Astrocyte (in vitro differentiated cells and primary cell): Measurements from ENCODE around the gene FAF1. TPM values are rescaled to one million over a fixed set of nuclear protein-coding genes. Genes with fewer than 3 reads are reported as not detected.
"Not testable (repeated sequence)": the region's sequence is repeated elsewhere in the genome, so short reads cannot be mapped to it uniquely, and the experiment has no call there.

Experiments
- DNase-seq: peaks from one replicate; pipeline ENCODE4 v3.0.0-alpha.2; 2010; ENCODE audit warnings: low read depth
- FAIRE-seq: peaks from 2 replicates; lab custom pipeline; 2011; peaks lifted over from hg19 to GRCh38; lab: Jason Lieb, UNC
- H2AFZ ChIP-seq: 2 replicates; pipeline ENCODE4 v1.6.0; 2012; ENCODE audit warnings: low read depth, low read length, inconsistent platforms
- H3K27ac ChIP-seq: 2 replicates; pipeline ENCODE4 v1.5.1; 2011; ENCODE audit warnings: low read depth, low read length, inconsistent platforms
- H3K27me3 ChIP-seq: 2 replicates; pipeline ENCODE4 v1.6.0; 2011; ENCODE audit warnings: low read length, inconsistent platforms; ENCODE audit not compliant: insufficient read depth
- H3K36me3 ChIP-seq: 2 replicates; pipeline ENCODE4 v1.5.1; 2011; ENCODE audit warnings: low read length, inconsistent platforms; ENCODE audit not compliant: insufficient read depth
- H3K4me1 ChIP-seq: 2 replicates; pipeline ENCODE4 v1.5.1; 2011; ENCODE audit warnings: low read length, inconsistent platforms; ENCODE audit not compliant: insufficient read depth
- H3K4me2 ChIP-seq: 2 replicates; pipeline ENCODE4 v1.6.0; 2012; ENCODE audit warnings: low read length, inconsistent platforms
- H3K4me3 ChIP-seq: 2 replicates; pipeline ENCODE4 v1.5.1; 2011; ENCODE audit warnings: low read depth, mild to moderate bottlenecking, low read length, inconsistent platforms; ENCODE audit not compliant: insufficient read depth
- H3K79me2 ChIP-seq: 2 replicates; pipeline ENCODE4 v1.6.0; 2012; ENCODE audit warnings: mild to moderate bottlenecking, low read length, inconsistent platforms; ENCODE audit not compliant: insufficient read depth
- H3K9ac ChIP-seq: 2 replicates; pipeline ENCODE4 v1.6.0; 2012; ENCODE audit warnings: mild to moderate bottlenecking, low read length, inconsistent platforms
- H3K9me3 ChIP-seq: 2 replicates; pipeline ENCODE4 v1.5.1; 2012; ENCODE audit warnings: low read depth, mild to moderate bottlenecking, low read length, inconsistent platforms; ENCODE audit not compliant: insufficient read depth
- H4K20me1 ChIP-seq: 2 replicates; pipeline ENCODE4 v1.6.0; 2012; ENCODE audit warnings: low read length, inconsistent platforms; ENCODE audit not compliant: insufficient read depth
- H3K27ac Mint-ChIP-seq: one replicate; pipeline ENCODE4 v1.8.0; 2021; ENCODE audit warnings: mild to moderate bottlenecking, mixed read lengths; ENCODE audit not compliant: unreplicated experiment
- H3K27me3 Mint-ChIP-seq: one replicate; pipeline ENCODE4 v1.8.0; 2021; ENCODE audit warnings: low read depth, mixed read lengths; ENCODE audit not compliant: unreplicated experiment
- H3K36me3 Mint-ChIP-seq: one replicate; pipeline ENCODE4 v1.8.0; 2021; ENCODE audit warnings: low read depth, mixed read lengths; ENCODE audit not compliant: unreplicated experiment
- H3K4me1 Mint-ChIP-seq: one replicate; pipeline ENCODE4 v1.8.0; 2021; ENCODE audit warnings: low read depth, mixed read lengths; ENCODE audit not compliant: unreplicated experiment
- H3K4me3 Mint-ChIP-seq: one replicate; pipeline ENCODE4 v1.8.0; 2021; ENCODE audit warnings: mild to moderate bottlenecking, moderate library complexity, mixed read lengths; ENCODE audit not compliant: unreplicated experiment
- H3K9me3 Mint-ChIP-seq: one replicate; pipeline ENCODE4 v1.8.0; 2021; ENCODE audit warnings: mild to moderate bottlenecking, mixed read lengths; ENCODE audit not compliant: unreplicated experiment
- CTCF ChIP-seq: IDR thresholded peaks from 2 replicates; pipeline ENCODE4 v1.5.1; 2011; ENCODE audit warnings: low read depth, mild to moderate bottlenecking, inconsistent platforms, low read length, moderate library complexity; ENCODE audit not compliant: insufficient read depth
- EZH2 ChIP-seq: IDR thresholded peaks from 2 replicates; pipeline ENCODE4 v1.6.1; 2012; ENCODE audit warnings: mild to moderate bottlenecking, low read length, inconsistent platforms; ENCODE audit not compliant: insufficient read depth
- total RNA-seq: library from RNA; stranded (reverse); gene quantifications from 2 replicates; pipeline ENCODE4 v1.2.1, GENCODE V29; 2021

The FAF1 gene
- total RNA-seq, 1 donor from 2014 or later: 35.4 TPM

DNA sequence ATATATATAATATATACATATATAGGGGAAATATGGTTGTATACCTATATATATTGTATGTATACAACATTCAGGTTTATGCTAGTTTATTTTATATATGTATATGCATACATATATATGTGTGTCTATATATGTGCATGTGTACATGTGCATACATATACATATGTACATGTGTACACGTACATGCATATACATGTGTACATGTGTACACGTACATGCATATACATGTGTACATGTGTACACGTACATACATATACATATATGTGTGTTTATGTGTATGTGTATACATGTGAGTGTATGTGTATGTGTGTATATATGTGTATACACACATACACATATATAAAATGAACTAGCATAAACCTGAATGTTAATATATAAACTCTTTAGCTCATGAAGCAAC is 220.9 kb downstream of the FAF1 start:
- Histone ChIP-seq H3K36me3 (no peaks in the 10 kb centered on the region), H3K9ac (no peak overlapping the region), H4K20me1 (no peaks in the 10 kb centered on the region), H3K27me3 (no peaks in the 10 kb centered on the region), H3K4me2 (no peak overlapping the region), H3K9me3 (no peaks in the 10 kb centered on the region), H3K4me3 (no peak overlapping the region), H3K4me1 (no peaks in the 10 kb centered on the region), H3K79me2 (no peaks in the 10 kb centered on the region), H3K27ac (no peak overlapping the region), H2AFZ (no peak overlapping the region)
- TF ChIP-seq EZH2 (no peak), CTCF (no peak)
- no peaks in the 10 kb centered on the region for H3K4me1 Mint-ChIP-seq
- no peak overlapping the region for H3K4me3 Mint-ChIP-seq
- H3K27ac Mint-ChIP-seq: no peak overlapping the region
- H3K36me3 Mint-ChIP-seq: no peaks in the 10 kb centered on the region
- no peak for DNase-seq
- no peaks in the 10 kb centered on the region for H3K27me3 Mint-ChIP-seq
- no peak for FAIRE-seq
- no peaks in the 10 kb centered on the region for H3K9me3 Mint-ChIP-seq

DNA sequence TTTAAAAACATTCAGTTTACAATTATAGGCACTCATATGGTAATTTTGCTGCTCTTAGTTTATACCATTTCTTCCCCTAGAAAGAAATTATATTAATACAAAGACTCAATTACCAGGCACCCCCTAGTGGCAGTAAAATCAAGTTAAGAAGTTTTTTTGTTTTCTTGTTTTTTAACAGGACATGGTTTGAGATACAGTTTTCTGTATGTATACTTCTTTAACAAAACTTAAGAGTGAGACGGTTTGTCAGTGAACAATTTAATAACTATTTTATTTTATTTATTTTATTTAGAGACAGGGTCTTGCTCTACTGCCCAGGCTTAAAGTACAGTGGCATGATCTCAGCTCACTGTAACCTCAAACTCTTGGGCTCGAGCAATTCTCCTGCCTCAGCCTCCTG is 224.6 kb downstream of the FAF1 start:
- no peaks in the 10 kb centered on the region for H3K4me1 ChIP-seq
- H3K4me2 ChIP-seq: no peak overlapping the region
- no peak for FAIRE-seq
- no peaks in the 10 kb centered on the region for H3K27me3 ChIP-seq
- no peaks in the 10 kb centered on the region for H3K9me3 Mint-ChIP-seq
- H3K9me3 ChIP-seq: no peaks in the 10 kb centered on the region
- peaks cover 2% of the 10 kb centered on the region for H3K36me3 Mint-ChIP-seq
- H3K27ac Mint-ChIP-seq: no peak overlapping the region
- no peaks in the 10 kb centered on the region for H4K20me1 ChIP-seq
- H3K9ac ChIP-seq: no peak overlapping the region
- H3K27ac ChIP-seq: no peak overlapping the region
- no peak overlapping the region for H2AFZ ChIP-seq
- no peaks in the 10 kb centered on the region for H3K36me3 ChIP-seq
- DNase-seq: peak; percentile 3
- H3K79me2 ChIP-seq: no peaks in the 10 kb centered on the region
- TF ChIP-seq CTCF: peak; percentile 46
- no peak for TF ChIP-seq EZH2
- H3K4me1 Mint-ChIP-seq: no peaks in the 10 kb centered on the region
- no peaks in the 10 kb centered on the region for H3K27me3 Mint-ChIP-seq
- H3K4me3 Mint-ChIP-seq: no peak overlapping the region
- no peak overlapping the region for H3K4me3 ChIP-seq

- not testable (repeated sequence) for H3K79me2 ChIP-seq, H3K4me1 ChIP-seq, FAIRE-seq, H3K9me3 ChIP-seq, H3K36me3 Mint-ChIP-seq, H3K9ac ChIP-seq, H3K36me3 ChIP-seq, DNase-seq, H3K27me3 ChIP-seq, H3K4me2 ChIP-seq, H3K4me1 Mint-ChIP-seq, H3K4me3 Mint-ChIP-seq, H3K27ac ChIP-seq, H3K9me3 Mint-ChIP-seq, H3K4me3 ChIP-seq, H3K27ac Mint-ChIP-seq, H4K20me1 ChIP-seq, H2AFZ ChIP-seq, H3K27me3 Mint-ChIP-seq
These were observed 232.5 kb downstream of the FAF1 start for GRCh38 chr1:50727578-50727977.
